PC-9 (cell line): Measurements from ENCODE around the gene FBN1.

Experiments
- CTCF ChIP-seq: fragments of 200-600 bp; sonication (generic); conservative IDR thresholded peaks from 2 replicates; pipeline ENCODE4 v1.6.1; 2017; ENCODE audit warnings: mixed run types, antibody characterized with exemption, mild to moderate bottlenecking, moderate library complexity
- EZH2 ChIP-seq: fragments of 200-600 bp; sonication (generic); IDR thresholded peaks from 2 replicates; pipeline ENCODE4 v1.8.0; 2017; ENCODE audit warnings: antibody characterized with exemption, low read depth

DNA sequence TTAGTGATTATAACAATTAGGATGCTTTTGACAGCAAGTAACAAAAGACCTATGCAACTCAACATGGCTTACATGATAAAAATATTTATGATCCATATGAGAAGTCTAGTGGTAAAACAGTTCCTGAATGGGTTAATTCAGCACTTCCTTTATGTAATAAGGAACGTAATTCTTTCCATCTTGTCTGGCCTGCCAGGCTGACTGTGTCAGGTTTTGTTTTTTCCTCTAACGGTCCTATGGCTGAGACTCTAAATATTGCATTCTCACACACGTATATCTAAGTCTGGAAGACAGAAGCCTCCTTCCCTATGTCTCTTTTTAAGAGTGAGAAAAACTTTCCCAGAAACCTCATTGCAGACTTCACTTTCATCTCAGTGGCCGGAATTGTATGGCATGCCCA is 263.6 kb downstream of the FBN1 start:
- no peak for TF ChIP-seq CTCF
- no peak for TF ChIP-seq EZH2
